Loucy (cell line): ENCODE data around the gene KIAA1328.
A peak's percentile ranks its signal among the peaks of the same experiment; 100 is the strongest.
"Not testable (repeated sequence)": the region's sequence is repeated elsewhere in the genome, so short reads cannot be mapped to it uniquely, and the experiment has no call there.

Experiments
- H2AFZ ChIP-seq: fragments of 200-600 bp; sonication (generic); 2 replicates; pipeline ENCODE4 v1.6.0; 2016; ENCODE audit warnings: antibody characterized with exemption, mild to moderate bottlenecking, low read length, moderate library complexity
- H3F3A ChIP-seq: fragments of 200-600 bp; 2 replicates; pipeline ENCODE4 v1.6.0; 2016; ENCODE audit warnings: antibody characterized with exemption, low read depth, mild to moderate bottlenecking
- H3K27me3 ChIP-seq: fragments of 200-600 bp; sonication (generic); 2 replicates; pipeline ENCODE4 v1.6.1; 2014; ENCODE audit warnings: low read length, mild to moderate bottlenecking; ENCODE audit not compliant: insufficient read depth, poor library complexity, severe bottlenecking
- H3K36me3 ChIP-seq: fragments of 200-600 bp; sonication (generic); 2 replicates; pipeline ENCODE4 v1.6.1; 2016; ENCODE audit warnings: low read length; ENCODE audit not compliant: insufficient read depth
- H3K4me1 ChIP-seq: fragments of 200-600 bp; sonication (generic); 2 replicates; pipeline ENCODE4 v1.5.1; 2014; ENCODE audit warnings: low read length, mild to moderate bottlenecking; ENCODE audit not compliant: insufficient read depth, poor library complexity, severe bottlenecking
- H3K4me2 ChIP-seq: fragments of 200-600 bp; sonication (generic); 2 replicates; pipeline ENCODE4 v1.6.0; 2014; ENCODE audit warnings: antibody characterized with exemption, low read length, low read depth, mild to moderate bottlenecking; ENCODE audit not compliant: poor library complexity, severe bottlenecking
- H3K4me3 ChIP-seq: fragments of 200-600 bp; sonication (generic); 2 replicates; pipeline ENCODE4 v1.5.1; 2014; ENCODE audit warnings: low read length, mild to moderate bottlenecking, mixed read lengths; ENCODE audit not compliant: poor library complexity, severe bottlenecking
- H3K79me2 ChIP-seq: fragments of 200-600 bp; sonication (generic); 2 replicates; pipeline ENCODE4 v1.6.1; 2014; ENCODE audit warnings: low read length; ENCODE audit not compliant: insufficient read depth
- H3K9ac ChIP-seq: fragments of 200-600 bp; sonication (generic); 2 replicates; pipeline ENCODE4 v1.6.0; 2014; ENCODE audit warnings: mild to moderate bottlenecking, low read depth, low read length, moderate library complexity; ENCODE audit not compliant: poor library complexity, severe bottlenecking
- H3K9me2 ChIP-seq: fragments of 200-600 bp; sonication (generic); replicated peaks from 2 replicates; pipeline ENCODE4 v1.6.1; 2016; ENCODE audit warnings: low read depth, low read length, mixed read lengths
- H3K9me3 ChIP-seq: fragments of 200-600 bp; sonication (generic); 2 replicates; pipeline ENCODE4 v1.6.1; 2014; ENCODE audit warnings: mild to moderate bottlenecking, antibody characterized with exemption, low read length, low read depth; ENCODE audit not compliant: insufficient read depth
- H4K20me1 ChIP-seq: fragments of 200-600 bp; sonication (generic); 2 replicates; pipeline ENCODE4 v1.6.0; 2014; ENCODE audit warnings: antibody characterized with exemption, low read length, mild to moderate bottlenecking; ENCODE audit not compliant: insufficient read depth, poor library complexity, severe bottlenecking
- EZH2phosphoT487 ChIP-seq: fragments of 200-600 bp; IDR thresholded peaks from 2 replicates; pipeline ENCODE4 v1.6.1; 2018; ENCODE audit warnings: antibody characterized with exemption, mild to moderate bottlenecking, moderate library complexity, borderline replicate concordance
- TF ChIP-seq, protein P1 (sequence below): fragments of 200-600 bp; sonication (generic); conservative IDR thresholded peaks from 2 replicates; pipeline ENCODE4 v1.5.1; 2014; ENCODE audit warnings: mild to moderate bottlenecking, antibody characterized with exemption, low read length

The KIAA1328 gene

DNA sequence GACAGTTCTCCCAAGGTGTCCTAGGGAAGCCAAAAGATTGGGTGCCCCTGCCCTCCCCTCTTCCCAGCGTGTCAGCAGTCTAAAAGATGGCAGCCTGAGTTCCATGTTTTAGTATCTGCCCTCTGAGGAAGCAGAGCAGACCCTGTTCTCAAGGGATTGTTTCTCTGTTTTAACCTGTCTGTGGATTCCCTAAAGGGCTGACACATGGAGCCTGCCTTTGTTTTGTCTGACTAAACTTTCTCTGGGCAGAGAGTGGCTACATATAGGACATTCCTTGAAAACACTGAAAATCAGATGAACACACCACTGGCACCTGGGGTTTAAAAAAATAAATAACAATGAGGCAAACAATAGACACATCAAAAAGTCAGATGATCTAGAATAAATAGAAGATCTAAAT, 337.6 kb downstream of the KIAA1328 start:
- Histone ChIP-seq H3K9me3 (no peaks in the 10 kb centered on the region), H3K79me2 (no peaks in the 10 kb centered on the region), H3K9ac (no peak overlapping the region), H3K4me1 (no peaks in the 10 kb centered on the region), H3K4me3 (no peak overlapping the region), H4K20me1 (no peaks in the 10 kb centered on the region), H3K27me3 (no peaks in the 10 kb centered on the region), H3K4me2 (no peak overlapping the region), H3F3A (no peaks in the 10 kb centered on the region), H2AFZ (no peak overlapping the region), H3K36me3 (no peaks in the 10 kb centered on the region), H3K9me2 (no peaks in the 10 kb centered on the region)
- TF ChIP-seq, protein P1, sequence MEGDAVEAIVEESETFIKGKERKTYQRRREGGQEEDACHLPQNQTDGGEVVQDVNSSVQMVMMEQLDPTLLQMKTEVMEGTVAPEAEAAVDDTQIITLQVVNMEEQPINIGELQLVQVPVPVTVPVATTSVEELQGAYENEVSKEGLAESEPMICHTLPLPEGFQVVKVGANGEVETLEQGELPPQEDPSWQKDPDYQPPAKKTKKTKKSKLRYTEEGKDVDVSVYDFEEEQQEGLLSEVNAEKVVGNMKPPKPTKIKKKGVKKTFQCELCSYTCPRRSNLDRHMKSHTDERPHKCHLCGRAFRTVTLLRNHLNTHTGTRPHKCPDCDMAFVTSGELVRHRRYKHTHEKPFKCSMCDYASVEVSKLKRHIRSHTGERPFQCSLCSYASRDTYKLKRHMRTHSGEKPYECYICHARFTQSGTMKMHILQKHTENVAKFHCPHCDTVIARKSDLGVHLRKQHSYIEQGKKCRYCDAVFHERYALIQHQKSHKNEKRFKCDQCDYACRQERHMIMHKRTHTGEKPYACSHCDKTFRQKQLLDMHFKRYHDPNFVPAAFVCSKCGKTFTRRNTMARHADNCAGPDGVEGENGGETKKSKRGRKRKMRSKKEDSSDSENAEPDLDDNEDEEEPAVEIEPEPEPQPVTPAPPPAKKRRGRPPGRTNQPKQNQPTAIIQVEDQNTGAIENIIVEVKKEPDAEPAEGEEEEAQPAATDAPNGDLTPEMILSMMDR: no peak
- TF ChIP-seq EZH2phosphoT487: no peak

DNA sequence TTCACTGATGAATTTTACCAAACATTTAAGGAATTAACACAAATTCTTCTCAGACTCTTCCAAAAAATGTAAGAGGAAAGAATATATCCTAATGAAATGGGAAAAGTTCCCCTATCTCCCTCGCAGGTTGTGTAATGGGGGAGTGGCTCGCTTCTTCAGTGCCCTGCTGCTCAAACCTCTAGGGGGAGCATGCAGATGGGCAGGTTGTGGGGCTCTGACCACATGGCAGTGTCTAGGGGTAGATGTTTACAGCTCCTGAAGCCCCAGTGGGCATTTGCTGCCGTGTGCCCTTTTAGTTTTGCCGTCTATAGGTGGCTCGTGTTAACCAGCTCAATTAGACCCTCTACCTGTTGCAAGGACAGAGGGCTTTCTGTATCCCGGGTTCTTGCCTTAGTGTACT, 338.0 kb downstream of the KIAA1328 start:
- not testable (repeated sequence) for H3F3A ChIP-seq, H3K9me3 ChIP-seq, H2AFZ ChIP-seq, H3K9me2 ChIP-seq, H4K20me1 ChIP-seq, H3K79me2 ChIP-seq, H3K4me1 ChIP-seq, H3K4me3 ChIP-seq, H3K36me3 ChIP-seq, H3K4me2 ChIP-seq, H3K9ac ChIP-seq, H3K27me3 ChIP-seq
- TF ChIP-seq, protein P1: peak; percentile 33

DNA sequence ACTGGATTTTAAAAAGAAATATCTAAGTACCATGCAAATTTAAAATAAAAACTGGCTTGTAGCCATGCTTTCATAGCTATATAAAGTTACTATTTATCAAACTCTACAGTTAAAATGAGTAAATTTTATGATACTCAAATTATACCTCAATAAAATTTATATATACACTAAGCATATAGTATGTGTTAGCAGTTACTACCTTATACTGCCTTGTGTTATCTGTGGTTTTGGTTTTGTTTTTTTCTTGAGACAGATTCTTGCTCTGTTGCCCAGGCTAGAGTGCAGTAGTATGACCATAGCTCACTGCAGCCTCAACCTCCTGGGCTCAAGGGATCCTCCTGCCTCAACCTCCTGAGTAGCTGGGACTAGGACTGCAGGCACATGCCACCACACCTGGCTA, 342.1 kb downstream of the KIAA1328 start:
- Histone ChIP-seq H3K4me1 (no peaks in the 10 kb centered on the region), H3K4me2 (no peak overlapping the region), H4K20me1 (no peaks in the 10 kb centered on the region), H3K9me3 (no peaks in the 10 kb centered on the region), H3K27me3 (no peaks in the 10 kb centered on the region), H2AFZ (no peak overlapping the region), H3F3A (no peaks in the 10 kb centered on the region), H3K9me2 (no peaks in the 10 kb centered on the region), H3K9ac (no peak overlapping the region), H3K79me2 (no peaks in the 10 kb centered on the region), H3K4me3 (no peak overlapping the region), H3K36me3 (no peaks in the 10 kb centered on the region)
- TF ChIP-seq EZH2phosphoT487: no peak
- TF ChIP-seq, protein P1: no peak
